GM19240 (cell line): ENCODE data around the gene FBRSL1.
"Not testable (repeated sequence)": the region's sequence is repeated elsewhere in the genome, so short reads cannot be mapped to it uniquely, and the experiment has no call there.

Experiments
- DNase-seq: peaks from one replicate; pipeline ENCODE4 v3.0.0; 2011; ENCODE audit warnings: low spot score; ENCODE audit not compliant: insufficient read length

FBRSL1 gene

GRCh38 chr12:132453361-132454192 is 36.4 kb upstream of the FBRSL1 start:
- no peak for DNase-seq

DNA sequence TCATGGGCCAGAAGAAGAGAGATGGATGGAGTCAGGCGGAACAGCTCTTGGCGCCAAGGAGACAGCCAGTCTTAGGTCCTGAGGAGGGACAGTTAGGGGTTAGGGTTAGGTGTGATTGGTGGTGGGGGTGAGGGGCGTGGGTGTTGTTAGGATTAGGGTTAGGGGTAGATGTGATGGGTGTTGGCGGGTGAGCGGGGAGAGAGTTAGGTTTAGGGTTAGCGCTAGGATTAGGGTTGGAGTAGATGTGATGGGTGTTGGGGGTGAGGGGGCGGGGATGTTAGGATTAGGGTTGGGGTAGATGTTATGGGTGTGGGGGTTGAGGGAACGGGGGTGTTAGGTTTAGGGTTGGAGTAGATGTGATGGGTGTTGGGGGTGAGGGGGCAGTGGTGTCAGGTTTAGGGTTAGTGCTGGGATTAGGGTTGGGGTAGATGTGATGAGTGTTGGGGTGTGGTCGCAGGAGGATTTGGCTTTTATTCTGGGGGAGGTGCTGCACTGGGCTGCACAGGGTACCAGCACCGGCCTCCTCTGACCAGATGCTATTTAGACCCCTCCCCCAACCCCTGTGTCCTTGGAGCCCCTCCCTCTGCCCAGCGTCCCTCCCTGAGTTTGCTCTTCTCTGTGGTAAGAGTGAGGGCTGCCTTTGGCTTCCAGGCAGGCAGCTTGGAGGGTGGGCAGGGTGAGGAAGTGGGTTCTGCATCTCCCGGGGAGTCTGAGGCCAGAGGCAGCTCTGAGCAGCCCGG is 35.6 kb upstream of the FBRSL1 start:
- DNase-seq: no peak

DNA sequence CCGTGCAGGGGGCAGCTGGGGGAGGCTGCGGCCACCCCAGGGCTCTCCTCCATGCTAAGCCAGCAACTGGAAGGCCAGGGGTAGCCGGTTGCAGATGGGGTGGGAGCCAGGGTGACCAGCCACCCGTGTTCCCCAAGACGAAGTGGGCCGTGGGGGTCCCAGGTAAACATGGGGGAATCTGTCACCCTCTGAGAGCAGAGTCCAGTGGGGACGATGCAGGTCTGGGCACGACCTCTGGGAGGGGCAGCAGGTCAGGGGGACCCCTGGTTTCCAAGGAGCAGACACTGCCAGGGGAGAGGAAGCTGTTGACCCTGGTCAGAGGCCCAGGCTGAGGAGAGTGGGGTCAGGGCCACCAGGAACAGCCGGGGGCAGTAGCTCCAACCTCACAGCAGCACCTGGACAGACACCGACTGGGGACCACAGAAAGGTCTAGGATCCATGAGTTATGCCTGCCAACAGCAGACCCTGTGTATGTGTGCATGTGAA is 35.0 kb upstream of the FBRSL1 start:
- no peak for DNase-seq

DNA sequence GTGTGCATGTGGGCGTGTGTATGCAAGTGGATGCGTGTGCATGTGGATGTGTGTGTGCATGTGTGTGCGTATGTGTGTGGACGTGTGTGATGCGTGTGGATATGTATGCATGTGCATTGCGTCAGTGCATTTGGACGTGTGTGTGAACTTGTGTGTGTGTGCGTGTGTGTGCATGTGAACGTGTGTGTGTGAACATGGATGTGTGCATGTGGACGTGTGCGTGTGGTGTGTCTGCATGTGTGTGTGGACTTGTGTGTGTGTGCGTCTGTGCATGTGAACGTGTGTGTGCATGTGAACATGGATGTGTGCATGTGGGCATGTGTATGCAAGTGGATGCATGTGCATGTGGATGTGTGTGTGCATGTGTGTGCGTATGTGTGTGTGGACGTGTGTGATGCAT is 34.4 kb upstream of the FBRSL1 start:
- no peak for DNase-seq

DNA sequence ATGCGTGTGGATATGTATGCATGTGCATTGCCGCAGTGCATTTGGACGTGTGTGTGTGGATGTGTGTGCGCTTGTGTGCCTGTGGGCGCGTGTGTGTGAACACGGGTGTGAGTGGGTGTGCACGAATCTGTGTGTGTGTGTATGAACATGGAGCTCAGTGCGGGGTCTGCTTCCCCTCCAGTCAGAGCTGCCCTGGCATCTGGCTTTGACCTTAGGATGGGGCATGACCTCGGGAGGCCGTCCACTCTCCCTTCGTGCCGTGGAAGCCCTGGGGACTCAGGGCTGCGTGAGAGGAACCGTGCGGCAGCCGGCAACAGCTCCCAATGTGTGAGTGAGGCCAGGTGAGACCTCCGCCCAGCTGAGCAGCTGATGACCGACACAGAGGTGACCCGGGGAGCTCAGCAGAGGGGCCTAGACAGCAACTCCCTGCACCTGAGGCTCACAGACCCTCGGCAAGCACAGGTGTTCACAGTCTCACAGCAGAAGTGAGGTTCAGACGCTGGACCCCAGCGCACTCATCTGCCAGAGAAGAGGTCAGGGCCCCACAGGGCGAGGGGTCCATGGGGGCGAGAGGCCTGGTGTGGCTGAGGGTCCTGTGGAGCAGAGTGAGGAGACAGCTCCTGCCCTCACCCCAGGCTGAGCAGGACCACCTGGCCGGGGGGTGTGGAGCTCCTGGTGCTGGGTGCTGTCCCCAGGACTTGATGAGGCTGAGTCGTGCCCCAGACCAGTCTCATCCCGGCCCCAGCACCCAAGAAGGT is 33.6 kb upstream of the FBRSL1 start:
- no peak for DNase-seq

GRCh38 chr12:132456944-132457495 is 32.9 kb upstream of the FBRSL1 start:
- DNase-seq: no peak

- no peak for DNase-seq
These were observed 31.5 kb upstream of the FBRSL1 start for GRCh38 chr12:132458441-132458840.

- no peak for DNase-seq
These were observed 30.9 kb upstream of the FBRSL1 start for GRCh38 chr12:132458846-132459641.

DNA sequence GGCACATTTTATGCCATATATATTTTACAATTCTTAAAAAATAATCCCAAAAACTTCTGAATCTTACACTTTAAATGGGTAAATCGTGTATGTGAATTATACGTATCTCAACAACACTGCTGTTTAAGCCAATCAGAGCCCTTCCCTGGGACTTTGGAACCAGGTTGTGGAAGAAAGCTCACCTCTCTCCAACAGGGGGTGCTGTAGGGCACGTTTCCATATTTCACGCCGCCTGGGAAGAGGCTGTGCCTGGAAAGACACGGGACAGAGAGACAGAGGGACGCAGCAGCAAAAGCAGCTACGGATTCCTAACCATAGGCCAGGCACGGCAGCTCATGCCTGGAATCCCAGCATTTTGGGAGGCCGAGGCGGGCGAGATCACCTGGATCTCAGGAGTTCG is 29.4 kb upstream of the FBRSL1 start:
- DNase-seq: no peak

DNA sequence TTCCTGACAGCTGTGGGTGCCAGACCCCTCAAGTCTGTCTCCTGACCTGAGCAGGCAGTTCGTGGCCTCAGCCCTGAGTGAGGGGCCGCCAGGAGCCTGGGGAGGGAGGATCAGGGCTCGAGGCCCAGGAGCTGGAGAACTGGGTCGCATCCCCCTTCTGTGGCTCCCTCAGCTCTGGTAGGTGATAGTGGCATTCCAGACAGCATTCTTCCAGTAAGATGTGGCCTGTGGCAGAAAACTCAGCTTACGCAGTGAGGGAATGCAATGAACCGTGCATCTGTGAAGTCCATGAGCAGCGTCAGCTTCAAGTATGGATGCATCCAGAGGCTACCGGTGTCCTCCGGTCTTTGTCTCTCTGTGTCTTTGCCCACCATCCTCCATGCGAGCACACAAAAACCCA is 28.4 kb upstream of the FBRSL1 start:
- no peak for DNase-seq

DNA sequence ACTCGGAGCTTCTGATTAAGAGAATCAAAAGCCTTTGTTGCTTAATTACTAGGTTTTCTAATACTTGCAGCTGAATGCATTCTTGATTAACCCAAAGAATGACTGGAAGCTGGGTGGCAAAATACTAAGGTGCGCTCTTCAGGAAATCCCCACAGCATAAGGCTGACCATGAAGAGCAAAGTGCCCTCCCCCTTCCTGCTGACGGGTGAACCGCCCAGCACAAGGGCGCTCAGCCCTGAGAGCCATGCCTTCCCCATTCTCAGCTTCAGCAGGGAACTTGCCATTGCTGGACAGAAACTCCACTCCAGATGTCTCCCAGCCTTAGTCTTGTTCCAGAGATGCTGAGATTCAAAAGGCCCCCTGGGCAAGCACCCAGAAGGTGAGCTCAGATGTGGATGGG is 27.2 kb upstream of the FBRSL1 start:
- no peak for DNase-seq

- DNase-seq: not testable (repeated sequence)
These were observed 26.5 kb upstream of the FBRSL1 start for GRCh38 chr12:132463284-132463924.

DNA sequence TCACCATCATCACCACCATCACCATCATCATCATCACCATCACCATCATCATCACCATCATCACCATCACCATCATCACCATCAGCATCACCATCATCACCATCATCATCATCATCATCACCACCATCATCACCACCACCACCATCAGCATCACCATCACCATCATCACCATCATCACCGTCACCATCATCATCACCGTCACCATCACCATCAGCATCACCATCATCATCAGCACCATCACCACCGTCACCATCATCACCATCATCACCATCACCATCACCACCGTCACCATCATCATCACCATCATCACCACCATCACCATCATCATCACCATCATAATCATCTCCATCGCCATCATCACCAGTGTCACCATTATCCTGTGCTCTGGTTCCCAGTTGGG is 25.6 kb upstream of the FBRSL1 start:
- DNase-seq: not testable (repeated sequence)

GRCh38 chr12:132464820-132465219 is 25.1 kb upstream of the FBRSL1 start:
- DNase-seq: no peak

- DNase-seq: no peak
These were observed 24.4 kb upstream of the FBRSL1 start for GRCh38 chr12:132465269-132466190.

DNA sequence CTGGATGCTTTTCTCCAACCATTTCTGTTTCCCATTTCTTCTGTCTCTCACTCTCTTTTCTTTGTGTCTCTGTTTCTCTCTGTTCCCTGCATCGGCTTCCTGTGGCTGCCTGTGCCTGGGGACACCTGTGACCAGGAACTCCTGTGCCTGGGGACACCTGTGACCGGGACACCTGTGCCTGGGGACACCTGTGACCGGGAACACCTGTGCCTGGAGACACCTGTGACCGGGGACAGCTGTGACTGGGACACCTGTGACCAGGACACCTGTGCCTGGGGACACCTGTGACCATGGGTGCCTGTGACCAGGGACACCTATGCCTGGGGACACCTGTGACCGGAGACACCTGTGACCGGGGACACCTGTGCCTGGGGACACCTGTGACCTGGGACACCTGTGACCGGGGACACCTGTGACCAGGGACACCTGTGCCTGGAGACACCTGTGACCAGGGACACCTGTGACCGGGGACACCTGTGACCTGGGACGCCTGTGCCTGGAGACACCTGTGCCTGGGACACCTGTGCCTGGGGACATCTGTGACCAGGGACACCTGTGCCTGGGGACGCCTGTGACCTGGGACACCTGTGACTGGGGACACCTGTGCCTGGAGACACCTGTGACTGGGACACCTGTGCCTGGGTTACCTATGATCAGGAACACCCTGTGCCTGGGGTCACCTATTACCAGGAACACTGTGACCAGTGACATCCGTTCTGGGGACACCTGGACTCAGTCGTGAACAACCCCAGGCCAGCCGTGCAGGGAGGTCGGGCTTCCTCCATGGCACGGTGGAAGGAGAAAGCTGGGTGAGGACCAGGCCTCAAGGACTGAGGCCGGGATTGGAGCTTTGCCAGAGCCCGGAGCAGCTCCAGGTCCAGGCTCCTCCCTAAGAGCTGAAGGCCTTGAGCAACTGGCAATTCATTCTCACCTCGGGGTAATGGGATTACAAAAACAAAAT is 23.4 kb upstream of the FBRSL1 start:
- no peak for DNase-seq

DNA sequence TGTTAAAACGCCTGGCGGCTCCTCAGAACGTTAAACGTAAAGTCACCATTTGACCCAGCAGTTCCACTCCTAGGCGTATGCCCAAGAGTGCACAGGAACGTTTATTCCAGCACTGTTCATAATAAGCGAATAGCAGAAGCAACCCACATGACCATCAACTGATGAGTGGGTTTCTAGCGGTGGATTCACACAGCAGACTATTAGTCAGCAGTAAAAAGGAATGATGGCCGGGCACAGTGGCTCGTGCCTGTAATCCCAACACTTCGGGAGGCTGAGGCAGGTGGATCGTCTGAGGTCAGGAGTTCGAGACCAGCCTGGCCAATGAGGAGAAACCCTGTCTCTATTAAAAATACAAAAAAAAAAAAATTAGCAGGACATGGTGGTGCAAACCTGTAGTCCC is 22.4 kb upstream of the FBRSL1 start:
- no peak for DNase-seq

DNA sequence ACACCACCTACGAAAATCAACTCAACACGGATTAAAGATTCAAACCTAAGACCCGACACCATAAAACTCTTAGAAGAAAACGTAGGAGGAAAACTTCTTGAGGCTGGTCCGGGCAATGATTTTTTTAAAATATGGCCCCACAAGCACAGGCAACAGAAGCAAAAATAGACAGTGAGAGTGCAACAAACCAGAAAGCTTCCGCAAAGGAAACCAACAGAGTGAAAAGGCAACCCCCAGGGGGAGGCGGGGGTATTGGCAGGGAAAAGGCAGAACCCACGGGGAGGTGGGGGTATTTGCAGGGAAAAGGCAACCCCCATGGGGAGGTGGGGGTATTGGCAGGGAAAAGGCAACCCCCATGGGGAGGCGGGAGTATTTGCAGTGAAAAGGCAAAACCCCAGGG is 20.5 kb upstream of the FBRSL1 start:
- no peak for DNase-seq
